Hepatocyte (in vitro differentiated cells): ENCODE data around the gene ZNF761.

Experiments used
- EZH2 ChIP-seq: fragments of 200-600 bp; sonication (generic); IDR thresholded peaks from 2 replicates; pipeline ENCODE4 v1.6.1; 2016; ENCODE audit warnings: antibody characterized with exemption, mild to moderate bottlenecking, borderline replicate concordance
- EZH2phosphoT487 ChIP-seq: fragments of 200-600 bp; sonication (generic); IDR thresholded peaks from one replicate; pipeline ENCODE4 v1.6.1; 2018; ENCODE audit warnings: antibody characterized with exemption, mild to moderate bottlenecking, low read depth, moderate library complexity; ENCODE audit not compliant: unreplicated experiment, severe bottlenecking
- TF ChIP-seq, protein P1 (sequence below): fragments of 200-600 bp; sonication (generic); IDR thresholded peaks from 2 replicates; pipeline ENCODE4 v1.5.1; 2016; ENCODE audit warnings: antibody characterized with exemption, mild to moderate bottlenecking; ENCODE audit not compliant: poor library complexity

- TF ChIP-seq, protein P1, sequence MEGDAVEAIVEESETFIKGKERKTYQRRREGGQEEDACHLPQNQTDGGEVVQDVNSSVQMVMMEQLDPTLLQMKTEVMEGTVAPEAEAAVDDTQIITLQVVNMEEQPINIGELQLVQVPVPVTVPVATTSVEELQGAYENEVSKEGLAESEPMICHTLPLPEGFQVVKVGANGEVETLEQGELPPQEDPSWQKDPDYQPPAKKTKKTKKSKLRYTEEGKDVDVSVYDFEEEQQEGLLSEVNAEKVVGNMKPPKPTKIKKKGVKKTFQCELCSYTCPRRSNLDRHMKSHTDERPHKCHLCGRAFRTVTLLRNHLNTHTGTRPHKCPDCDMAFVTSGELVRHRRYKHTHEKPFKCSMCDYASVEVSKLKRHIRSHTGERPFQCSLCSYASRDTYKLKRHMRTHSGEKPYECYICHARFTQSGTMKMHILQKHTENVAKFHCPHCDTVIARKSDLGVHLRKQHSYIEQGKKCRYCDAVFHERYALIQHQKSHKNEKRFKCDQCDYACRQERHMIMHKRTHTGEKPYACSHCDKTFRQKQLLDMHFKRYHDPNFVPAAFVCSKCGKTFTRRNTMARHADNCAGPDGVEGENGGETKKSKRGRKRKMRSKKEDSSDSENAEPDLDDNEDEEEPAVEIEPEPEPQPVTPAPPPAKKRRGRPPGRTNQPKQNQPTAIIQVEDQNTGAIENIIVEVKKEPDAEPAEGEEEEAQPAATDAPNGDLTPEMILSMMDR: no peak
- TF ChIP-seq EZH2 (no peak), EZH2phosphoT487 (no peak)
Measured at GRCh38 chr19:53504885-53505284, 73.1 kb downstream of the ZNF761 start.
